HG02973 (cell line): ENCODE data around the gene ABLIM1.
A peak's percentile ranks its signal among the peaks of the same experiment; 100 is the strongest.

Experiments used
- ATAC-seq: cut with Tn5 transposase; IDR thresholded peaks from one replicate; pipeline ENCODE4 v1.9.1; 2021; ENCODE audit warnings: moderate library complexity; ENCODE audit not compliant: unreplicated experiment

Gene ABLIM1

DNA sequence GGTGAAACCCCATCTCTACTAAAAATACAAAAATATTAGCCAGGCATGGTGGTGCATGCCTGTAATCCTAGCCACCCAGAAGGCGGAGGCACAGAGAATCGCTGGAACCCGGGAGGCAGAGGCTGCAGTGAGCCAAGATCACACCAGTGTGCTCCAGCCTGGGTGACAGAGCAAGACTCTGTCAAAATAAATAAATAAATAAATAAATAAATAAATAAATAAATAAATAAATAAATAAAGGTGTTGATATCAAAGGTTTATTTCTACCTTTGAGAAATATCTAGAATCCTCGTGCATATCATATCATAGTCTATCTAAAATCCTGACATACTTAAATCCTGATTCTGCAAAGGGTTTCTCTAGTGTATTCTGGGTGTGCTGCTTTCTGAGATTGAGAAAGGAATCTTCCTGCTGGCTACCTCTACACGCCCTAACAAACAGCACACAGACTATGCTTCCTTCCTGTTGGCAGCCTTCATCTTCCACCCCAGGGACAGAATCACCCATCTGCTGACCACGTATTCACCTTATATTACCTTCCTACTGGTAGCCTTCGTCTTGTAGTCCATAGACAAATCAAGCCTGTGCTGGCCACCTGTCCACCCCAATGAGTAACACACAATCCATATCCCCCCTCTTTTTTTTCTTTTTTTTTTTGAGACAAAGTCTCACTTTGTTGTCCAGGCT lies 8.7 kb downstream of the ABLIM1 start:
- no peak for ATAC-seq

DNA sequence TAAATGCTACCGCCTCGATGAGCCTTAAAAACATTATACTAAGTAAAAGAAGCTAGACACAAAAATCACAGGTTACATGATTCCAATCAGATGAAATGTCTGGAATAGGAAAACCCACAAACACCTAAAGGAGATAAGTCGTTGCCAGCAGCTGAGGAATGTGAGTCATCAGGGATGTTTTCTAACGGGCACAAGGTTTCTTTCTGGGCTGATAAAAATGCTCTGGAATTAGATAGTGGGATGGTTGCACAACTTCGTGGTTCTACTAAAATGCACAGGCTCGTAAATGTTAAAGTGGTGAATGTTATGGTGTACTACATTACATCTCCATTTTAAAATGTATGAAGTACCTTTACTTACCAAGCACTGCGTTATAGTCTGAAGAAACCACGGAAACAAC lies 9.7 kb downstream of the ABLIM1 start:
- no peak for ATAC-seq

DNA sequence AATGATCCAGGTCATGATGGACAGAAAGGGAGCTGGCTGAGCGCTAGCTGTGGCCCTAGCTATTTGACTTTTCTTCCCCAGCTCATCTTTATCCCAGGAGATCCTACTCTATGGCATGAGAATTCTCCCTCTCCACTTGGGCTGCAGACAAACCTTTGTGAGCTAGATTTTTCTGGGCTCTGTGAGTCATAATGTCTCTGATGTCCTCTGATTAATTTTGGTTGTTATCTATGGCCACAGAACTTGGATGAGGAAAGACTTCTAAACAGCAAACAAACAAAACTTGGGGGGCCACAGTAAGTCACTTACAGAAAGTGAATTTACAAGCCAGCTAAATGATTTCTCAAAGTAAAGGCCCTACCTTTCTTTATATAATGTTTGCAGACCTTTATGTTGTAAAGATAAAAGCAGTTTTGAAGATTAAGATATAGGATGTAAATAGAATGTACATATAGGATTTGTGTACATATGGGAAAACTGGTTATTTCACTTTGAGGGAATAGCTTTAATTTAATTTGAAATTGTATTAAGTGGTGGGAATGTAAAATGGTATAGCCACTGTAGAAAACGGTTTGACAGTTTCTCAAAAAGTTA lies 10.4 kb downstream of the ABLIM1 start:
- no peak for ATAC-seq

DNA sequence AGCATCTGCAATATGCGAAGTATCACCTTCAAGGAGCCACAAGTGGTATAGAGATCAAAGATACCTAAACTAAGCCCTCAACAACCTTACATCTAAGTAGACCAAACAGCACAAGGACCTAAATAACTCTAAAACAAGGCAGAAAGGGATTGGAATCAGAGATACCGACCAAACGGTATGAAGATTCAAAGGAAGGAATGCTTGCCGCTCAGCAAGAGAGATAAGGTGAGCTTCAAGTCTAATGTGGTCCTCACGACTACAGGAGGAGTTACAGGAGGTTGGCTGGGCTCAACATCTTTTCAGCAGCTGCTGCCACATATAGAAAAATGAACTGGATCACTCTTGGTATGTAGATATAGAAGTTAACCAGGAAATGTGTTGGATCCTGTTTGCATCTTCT lies 11.6 kb downstream of the ABLIM1 start:
- ATAC-seq = no peak

DNA sequence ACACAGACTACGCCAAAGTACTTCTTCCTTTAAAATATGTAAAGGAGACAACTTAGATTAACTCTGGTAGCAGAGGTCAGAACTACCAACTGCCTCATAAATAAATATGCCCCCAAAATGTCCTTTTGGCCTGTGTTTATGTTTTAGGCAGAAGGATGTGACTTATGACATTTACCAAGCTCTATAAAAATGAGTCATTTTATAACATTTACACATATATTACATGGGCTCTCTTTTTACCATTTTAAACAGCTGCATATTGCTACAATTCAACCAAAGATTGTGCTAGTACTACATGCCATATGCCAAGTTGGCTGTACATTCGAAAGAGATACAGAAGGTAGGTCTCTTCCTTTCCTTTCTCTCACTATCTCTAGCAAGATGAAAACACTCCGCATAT lies 12.4 kb downstream of the ABLIM1 start:
- no peak for ATAC-seq

DNA sequence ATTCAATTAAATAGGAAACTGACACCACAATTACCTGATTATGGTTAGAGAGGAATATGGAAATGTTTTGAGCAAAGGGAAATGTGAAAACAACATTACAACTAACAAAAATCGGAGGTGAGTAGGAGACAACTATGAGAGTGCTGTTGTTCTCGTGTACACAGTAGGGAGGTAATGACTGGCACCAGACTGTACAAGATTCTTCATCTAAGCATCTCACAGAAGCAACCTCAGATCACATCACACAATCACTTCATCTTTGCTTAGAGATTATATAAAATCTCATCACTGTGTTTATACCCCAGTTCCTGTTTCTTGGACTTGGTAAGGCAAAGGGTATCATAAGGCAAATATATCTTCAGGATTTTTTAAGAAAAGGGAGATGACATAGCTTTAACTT lies 14.9 kb downstream of the ABLIM1 start:
- ATAC-seq = no peak

DNA sequence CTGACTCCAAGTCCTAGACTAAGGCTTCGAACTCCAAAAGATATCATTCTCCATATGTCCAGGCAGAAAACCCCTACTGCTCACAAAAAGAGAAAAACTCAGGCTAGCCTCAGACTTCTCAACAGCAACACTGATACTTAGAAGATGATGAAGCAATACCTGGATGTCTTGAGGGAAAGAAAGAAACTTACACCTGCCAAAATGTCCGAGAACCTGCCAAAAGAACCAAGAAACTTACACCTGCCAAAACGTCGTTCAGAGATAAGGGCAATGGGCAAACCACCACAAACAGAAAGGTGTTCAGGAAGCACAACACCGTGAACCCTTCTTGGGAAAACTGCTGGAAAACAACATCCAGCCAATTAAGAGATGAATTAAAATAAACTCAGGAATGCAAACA lies 15.3 kb downstream of the ABLIM1 start:
- no peak for ATAC-seq

DNA sequence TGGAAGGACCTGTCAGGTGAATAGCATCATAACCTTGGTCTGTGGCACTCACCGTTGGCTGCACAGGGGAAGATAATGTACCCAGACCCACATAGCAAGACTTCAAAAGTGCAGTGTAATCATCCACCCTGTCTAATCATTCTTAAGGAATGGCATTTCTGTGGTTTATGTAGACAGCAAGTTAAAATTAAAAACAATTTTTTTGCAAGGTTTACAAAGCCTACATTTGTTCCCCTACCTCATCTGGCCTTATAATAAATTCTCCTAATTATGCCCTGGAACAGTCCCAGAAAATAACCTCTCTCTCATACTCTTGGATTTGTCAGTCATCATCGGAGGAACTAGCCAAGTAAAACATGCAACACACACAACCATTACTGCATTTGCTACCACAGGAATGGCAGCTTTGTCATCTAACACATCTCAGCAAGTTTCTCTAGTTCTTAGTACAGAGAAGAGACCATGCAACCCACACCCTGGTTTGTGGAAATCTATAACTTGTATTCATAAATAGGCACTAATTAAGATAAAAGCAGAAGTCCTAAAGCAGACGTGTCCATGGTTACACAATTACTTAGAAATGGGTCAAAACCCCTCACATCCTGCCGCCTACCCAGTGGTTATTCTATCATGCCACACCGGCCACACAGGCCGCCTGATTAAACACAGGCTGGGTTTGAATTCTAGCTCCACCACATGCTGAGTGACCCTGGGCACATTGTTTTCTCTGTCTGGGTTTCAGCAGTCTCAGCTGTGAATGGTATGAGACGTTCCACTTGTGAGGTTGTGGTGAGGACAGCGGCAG lies 19.1 kb downstream of the ABLIM1 start:
- peak; percentile 72 for ATAC-seq

DNA sequence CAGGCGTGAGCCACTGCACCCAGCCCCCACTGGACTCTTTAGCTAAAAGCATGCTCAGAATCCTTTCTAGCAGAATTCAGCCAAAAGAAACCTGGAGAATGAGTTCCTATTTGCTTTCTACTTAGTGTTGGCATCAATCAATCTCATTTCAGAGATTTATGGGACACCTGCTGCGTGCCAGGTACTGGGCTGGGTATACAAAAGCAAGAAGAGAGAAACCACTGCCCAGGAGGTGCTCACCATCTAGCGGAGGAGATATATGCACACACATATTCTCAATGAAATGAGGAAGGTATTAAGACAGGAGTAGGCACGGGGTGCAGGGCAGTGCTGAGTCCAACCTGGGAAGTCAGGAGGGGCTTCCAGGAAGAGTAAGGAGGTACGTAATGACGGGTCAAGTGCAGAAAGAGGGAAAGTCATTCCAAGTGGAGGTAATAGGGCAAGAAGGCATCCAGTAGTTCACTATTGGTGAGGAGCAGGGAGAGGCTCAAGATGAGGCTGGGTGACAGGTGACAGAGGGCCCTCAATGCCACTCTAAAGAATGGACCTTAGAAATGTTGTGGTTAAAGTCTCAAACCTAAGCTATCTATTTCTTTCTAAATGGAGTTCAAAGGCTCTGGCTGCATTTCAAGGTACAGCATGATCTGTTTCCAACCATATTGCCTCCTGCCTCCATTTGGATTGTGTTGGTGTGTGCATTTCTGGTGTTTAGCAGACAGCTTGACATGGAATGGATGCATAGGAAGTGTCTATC lies 22.1 kb downstream of the ABLIM1 start:
- no peak for ATAC-seq

DNA sequence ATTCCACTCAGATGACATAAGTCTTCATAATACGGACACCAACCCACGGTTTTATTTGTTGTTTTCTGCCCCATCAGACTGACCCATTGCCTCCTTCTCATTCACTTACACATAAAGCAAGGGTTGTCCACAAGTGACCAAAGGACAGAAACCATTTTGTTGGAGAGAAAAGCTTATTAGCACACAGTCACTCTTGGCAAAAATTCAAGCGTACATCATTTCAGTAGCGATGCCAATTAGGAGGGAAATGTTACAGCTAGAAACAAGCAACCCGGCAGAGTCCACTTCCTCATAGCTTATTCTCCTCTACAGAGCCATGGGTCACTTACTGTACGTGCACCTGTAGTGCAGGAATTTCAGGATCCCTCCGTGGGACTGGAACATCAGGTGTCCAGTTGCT lies 23.0 kb downstream of the ABLIM1 start:
- no peak for ATAC-seq

DNA sequence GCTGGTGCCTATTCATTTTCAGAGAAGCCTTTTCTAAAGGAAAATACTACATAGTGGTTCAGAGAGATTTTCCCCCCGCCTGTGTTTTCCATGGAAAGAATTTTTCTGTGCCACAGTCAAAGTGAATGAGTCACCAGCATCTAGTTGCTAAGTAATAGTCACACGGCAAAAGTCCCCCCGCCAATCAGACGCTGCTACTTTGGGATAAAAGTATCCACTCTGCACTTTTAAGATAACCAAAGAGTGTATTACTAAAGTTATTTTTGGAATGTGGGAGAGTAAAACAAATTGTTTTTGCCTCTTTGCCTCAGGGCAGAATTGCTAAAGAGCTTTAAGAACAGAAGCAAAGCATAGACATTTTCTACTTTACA lies 23.5 kb downstream of the ABLIM1 start:
- no peak for ATAC-seq

DNA sequence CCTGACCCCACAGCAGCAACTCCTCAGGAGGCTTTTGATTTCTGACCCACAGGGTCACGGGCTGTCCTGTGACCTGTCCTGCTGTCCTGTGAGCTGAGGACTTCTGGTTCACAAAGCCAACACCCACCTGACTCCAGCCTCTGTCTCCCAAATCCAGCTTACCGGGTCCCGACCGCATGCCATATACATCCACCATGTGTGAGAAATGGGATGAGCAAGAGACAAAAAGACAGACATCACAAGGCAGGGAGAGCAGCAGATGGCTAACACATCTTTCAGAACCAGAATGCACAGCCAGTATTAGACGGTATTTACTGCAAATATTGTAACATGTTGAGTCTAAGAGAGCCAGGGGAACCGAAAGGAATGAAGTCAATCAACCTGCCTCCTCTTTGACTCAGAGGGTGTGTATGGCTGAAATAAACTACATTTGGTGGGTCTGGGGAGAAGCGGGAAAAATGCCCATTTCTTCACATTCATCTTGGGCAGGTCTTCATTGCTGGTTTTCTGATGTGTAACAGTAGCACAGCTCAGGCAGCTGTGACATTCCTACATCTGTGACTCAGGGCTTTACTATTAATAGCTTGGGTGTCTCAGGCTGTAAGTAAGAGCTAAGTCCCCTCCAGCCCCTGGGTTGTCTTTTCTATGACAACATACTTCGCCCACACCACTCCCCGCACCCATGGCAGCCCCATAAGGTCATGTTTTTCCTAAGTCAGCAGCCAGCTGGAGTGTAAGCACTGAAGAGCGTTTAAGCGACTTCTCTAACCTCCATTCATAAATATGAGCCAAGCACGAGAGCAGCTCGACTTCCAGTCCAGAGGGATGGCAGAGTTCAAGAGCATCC lies 25.0 kb downstream of the ABLIM1 start:
- ATAC-seq = no peak

DNA sequence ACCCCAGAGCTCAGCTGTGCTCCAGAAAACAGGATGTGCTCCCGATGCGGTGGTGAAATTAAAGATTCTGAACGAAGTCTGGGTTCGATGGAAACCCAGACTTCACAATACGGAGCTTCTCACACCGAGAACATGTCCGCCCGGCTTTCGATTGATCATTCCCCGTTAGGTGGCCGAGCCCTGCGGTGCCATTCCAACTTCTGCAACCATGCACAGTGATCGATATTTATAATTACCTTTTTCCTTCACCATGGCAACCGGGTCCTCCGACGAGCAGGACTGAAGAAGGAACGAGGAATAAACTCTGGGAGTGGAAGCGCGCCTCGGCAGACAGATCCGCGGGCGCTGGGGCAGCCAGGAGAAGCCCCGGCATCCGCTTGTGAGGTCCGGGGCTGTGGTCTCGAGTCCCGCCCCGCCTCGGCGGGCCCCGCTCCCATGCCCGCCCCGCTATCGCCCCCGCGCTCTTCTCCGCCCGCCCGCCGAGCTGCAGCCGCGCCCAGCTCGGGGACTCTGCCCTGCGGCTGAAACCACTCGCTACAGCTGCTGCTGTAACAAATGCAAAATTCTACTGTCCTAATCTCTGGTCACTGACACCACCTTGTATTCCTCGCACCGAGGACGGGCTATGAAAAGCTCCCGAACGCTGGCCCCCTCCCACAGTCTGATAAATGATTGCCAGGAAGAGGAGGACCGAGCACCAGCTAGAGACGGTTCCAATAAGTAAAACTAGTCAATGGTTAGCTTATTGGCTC lies 26.2 kb downstream of the ABLIM1 start:
- peak; percentile 64 for ATAC-seq

DNA sequence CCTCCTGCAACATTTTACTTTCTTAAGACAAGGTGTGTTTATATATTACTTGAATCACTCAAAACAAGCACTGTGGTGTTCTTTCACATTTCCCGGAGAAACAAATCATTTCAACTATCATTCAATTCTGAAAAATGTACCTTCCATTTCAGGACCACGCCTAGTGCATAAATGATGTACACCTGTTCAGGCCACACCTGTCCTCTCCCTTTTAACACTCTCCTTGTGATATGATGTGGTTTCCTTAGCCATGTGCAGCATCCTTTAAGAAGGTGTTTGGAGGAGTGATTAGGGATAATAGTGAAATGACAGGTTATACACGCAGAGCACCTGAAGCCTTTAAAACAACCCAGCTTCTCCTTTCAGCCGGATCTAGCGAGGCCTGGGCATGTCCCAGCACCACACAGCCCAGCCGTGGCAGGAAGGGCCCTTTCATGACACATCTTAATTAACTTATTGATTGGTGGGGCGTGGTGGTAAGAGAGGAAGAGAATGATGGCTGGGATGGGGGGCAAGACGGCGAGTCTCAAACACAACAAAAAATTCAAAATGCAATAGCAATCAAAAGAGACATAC lies 26.9 kb downstream of the ABLIM1 start:
- no peak for ATAC-seq

DNA sequence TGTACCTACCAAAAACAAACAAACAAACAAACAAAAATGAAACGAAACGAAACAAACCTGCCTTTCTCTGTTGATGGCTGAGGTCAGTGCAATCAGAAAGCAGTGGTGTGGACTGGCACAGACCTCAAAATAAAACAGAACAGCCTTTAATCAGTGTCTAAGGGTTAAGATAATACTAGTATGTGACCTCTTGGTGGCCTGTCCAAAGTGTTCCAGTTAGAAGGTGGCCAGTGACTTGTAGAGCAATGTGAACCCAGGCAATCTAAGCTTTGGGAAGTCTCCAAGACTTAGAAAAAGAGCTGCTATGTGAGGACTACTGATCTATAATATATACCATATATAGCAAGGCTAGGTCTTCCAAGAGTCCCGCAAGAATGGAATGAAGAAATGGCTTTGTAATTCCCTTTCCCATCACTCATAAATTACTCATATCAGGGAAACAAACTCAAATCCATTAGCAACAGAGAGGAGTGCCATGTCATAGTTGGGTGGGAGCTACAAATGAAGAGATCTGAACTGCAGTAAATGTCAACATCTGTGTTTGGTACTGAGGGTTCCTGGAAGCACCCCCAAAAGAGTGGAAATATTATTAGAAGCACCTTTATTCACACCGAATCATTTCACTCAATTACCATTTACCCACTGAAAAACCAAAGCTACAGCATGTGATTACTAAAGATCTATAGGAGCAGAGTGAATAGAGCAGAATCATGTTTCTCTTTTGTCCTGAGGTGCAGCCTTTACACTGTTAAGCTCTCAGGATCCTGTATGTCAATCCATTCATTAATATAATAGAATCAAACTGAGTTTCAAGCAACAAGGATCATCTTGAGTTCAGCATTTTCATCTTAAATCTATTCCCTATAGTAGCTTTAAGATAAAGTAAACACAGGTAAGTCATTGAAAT lies 28.0 kb downstream of the ABLIM1 start:
- ATAC-seq = no peak

DNA sequence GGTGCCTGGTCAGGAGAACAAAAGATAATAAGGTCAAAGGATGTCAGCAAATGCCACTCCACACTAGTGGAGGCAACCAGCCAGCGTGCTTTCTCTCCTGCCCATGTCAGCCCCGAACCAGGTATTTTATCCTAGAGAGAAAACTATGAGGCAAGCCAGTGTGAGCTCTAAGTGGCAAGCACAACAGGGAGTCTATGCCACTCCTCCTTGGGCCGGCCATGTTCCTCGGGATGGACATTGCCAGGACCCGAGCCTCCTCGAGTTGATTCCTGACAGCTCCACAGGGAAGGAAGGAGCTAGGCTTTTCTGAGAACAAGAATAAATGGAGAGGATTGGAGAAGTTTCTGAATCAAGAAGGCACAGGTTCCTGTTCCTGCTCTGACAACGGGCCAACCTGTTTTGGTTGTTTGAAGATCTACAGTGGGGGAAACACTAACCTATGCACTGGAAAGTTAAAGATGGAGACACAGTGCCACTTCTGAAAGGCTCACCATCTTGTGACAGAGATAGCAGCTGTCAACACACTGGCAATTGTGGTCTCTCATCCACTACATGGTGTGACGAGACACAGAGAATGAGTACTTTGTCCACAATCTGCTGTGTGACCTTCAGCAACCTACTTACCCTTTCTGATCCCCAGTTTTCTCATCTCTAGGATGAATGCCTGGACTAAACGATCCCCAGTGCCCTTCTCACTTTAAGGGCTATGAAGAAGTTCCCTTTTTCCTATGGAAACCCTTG lies 28.8 kb downstream of the ABLIM1 start:
- ATAC-seq = no peak

DNA sequence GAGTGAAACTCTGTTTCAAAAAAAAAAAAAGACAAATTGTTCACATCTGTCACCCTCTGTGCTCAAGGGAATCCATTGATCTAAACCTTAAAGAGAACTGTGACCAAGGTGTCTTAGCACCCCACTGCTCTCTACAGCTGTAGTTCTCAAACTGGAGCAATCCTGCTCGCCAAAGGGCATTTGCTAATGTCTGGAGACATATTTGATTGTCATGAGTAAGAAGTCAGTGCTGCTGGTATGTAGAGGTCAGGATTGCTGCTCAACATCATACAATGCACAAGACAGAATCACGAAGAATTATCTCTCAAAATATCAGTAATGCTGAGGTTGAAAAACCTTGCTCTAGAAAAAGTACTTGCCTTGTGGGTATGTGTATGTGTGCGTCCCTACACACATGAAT lies 30.0 kb downstream of the ABLIM1 start:
- no peak for ATAC-seq

DNA sequence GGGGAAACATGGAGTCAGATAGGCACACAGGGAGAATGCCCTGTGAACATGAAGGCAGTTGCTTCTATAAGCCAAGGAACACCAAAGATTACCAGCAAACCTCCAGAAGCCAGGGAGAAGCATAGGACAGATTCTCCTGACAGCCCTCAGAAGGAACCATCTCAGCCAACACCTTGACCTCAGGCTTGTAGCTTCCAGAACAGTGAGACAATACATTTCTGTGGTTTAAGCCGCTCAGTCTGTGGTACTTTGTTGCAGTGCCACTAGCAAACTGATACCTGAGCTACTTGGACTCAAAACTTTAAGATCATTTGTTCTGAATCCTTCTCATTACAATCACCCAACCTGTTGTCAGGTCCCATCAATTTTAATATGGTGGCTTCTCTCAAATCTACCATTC lies 31.2 kb downstream of the ABLIM1 start:
- no peak for ATAC-seq
